HepG2 (cell line): ENCODE results near the gene GINS2. TPM values are rescaled to one million over a fixed set of nuclear protein-coding genes. Genes with fewer than 3 reads are reported as not detected.

ENCODE experiments used
- ATF7 ChIP-seq, 2 experiments: fragments of 450-650 bp in 1 of 2; sonication (generic) in 1 of 2; formaldehyde crosslinking in 1 of 2; IDR thresholded peaks; 2 replicates each; pipeline versions ENCODE4 v1.4.0 to v1.6.1; 2016 to 2020; ENCODE audit warnings: antibody characterized with exemption in 1 of 2, mild to moderate bottlenecking in 1 of 2, missing genetic modification reagents in 1 of 2
- HNRNPK ChIP-seq: fragments of 200-400 bp; formaldehyde crosslinking; IDR thresholded peaks from 2 replicates; pipeline ENCODE4 v1.6.1; 2018; ENCODE audit warnings: low read length, low read depth, moderate library complexity, mild to moderate bottlenecking; ENCODE audit not compliant: poor library complexity, severe bottlenecking
- HNRNPUL1 ChIP-seq: fragments of 200-400 bp; formaldehyde crosslinking; IDR thresholded peaks from 2 replicates; pipeline ENCODE4 v1.6.1; 2017; ENCODE audit warnings: low read depth, mild to moderate bottlenecking, low read length, moderate library complexity
- JUN ChIP-seq: sonication (generic); formaldehyde crosslinking; IDR thresholded peaks from 2 replicates; pipeline ENCODE4 v1.4.0; 2020; ENCODE audit warnings: mild to moderate bottlenecking, missing genetic modification reagents
- NFIB ChIP-seq: sonication (generic); formaldehyde crosslinking; IDR thresholded peaks from 2 replicates; pipeline ENCODE4 v1.9.0; 2021; ENCODE audit warnings: missing genetic modification reagents, mild to moderate bottlenecking, borderline replicate concordance
- NR2F6 ChIP-seq, 2 experiments: IDR thresholded peaks; 2 replicates each; pipeline ENCODE4 v1.6.1; 2016; ENCODE audit warnings: antibody characterized with exemption in 1 of 2, mild to moderate bottlenecking in 1 of 2
- PLSCR1 ChIP-seq: sonication (generic); formaldehyde crosslinking; IDR thresholded peaks from 2 replicates; pipeline ENCODE4 v1.5.0; 2020; ENCODE audit warnings: missing genetic modification reagents, mild to moderate bottlenecking, borderline replicate concordance
- RNF219 ChIP-seq: sonication (generic); formaldehyde crosslinking; IDR thresholded peaks from 2 replicates; pipeline ENCODE4 v1.5.0; 2020; ENCODE audit warnings: mild to moderate bottlenecking, missing genetic modification reagents
- SALL1 ChIP-seq: sonication (generic); formaldehyde crosslinking; IDR thresholded peaks from 2 replicates; pipeline ENCODE4 v1.8.0; 2022; ENCODE audit warnings: mild to moderate bottlenecking, missing genetic modification reagents
- SKI ChIP-seq: fragments of 450-650 bp; IDR thresholded peaks from one replicate; pipeline ENCODE4 v1.6.1; 2018; ENCODE audit warnings: mild to moderate bottlenecking; ENCODE audit not compliant: partially characterized antibody
- ZBTB20 ChIP-seq: sonication (generic); formaldehyde crosslinking; IDR thresholded peaks from 2 replicates; pipeline ENCODE4 v1.8.1; 2023; ENCODE audit warnings: missing genetic modification reagents, low read depth, mild to moderate bottlenecking, borderline replicate concordance
- ZNF407 ChIP-seq: sonication (generic); formaldehyde crosslinking; IDR thresholded peaks from one replicate; pipeline ENCODE4 v1.5.1; 2020; ENCODE audit warnings: mild to moderate bottlenecking, missing genetic modification reagents; ENCODE audit errors: not compliant biosample characterization
- ZNF576 ChIP-seq: sonication (generic); formaldehyde crosslinking; IDR thresholded peaks from 2 replicates; pipeline ENCODE4 v1.4.0; 2020; ENCODE audit warnings: mild to moderate bottlenecking, missing genetic modification reagents
- polyA plus RNA-seq, 8 experiments: library from polyadenylated mRNA; depleted of rRNA in 3 of 8; stranded (reverse) in 7 of 8; unstranded in 1 of 8; fragments of >200 nt; fragmentation: Illumina TruSeq in 4 of 8; extraction: Trizol in 4 of 8; gene quantifications; 2 replicates each; pipeline versions ENCODE4 v1.2.1 to v1.2.3, GENCODE V29; 2011 to 2016; ENCODE audit warnings: low read depth in 4 of 8, missing spikeins in 1 of 8, mixed read lengths in 1 of 8; ENCODE audit not compliant: insufficient read depth in 1 of 8
- total RNA-seq, 5 experiments: library from RNA; depleted of rRNA; stranded (reverse); fragments of >200 nt; fragmentation: Illumina TruSeq; extraction: Trizol; gene quantifications; 2 replicates each; pipeline ENCODE4 v1.2.3, GENCODE V29; 2016; ENCODE audit warnings: low read depth in 1 of 5
- TF ChIP-seq, protein P1 (sequence below): sonication (generic); formaldehyde crosslinking; IDR thresholded peaks from 2 replicates; pipeline ENCODE4 v1.4.0; 2020; ENCODE audit warnings: missing genetic modification reagents

GINS2 gene
- total and polyA plus RNA-seq, 2 of the 13 experiments (the other 11 are each of a cell fraction or from before 2014, with no cell fraction given) = 10.6 to 48.3 TPM

DNA sequence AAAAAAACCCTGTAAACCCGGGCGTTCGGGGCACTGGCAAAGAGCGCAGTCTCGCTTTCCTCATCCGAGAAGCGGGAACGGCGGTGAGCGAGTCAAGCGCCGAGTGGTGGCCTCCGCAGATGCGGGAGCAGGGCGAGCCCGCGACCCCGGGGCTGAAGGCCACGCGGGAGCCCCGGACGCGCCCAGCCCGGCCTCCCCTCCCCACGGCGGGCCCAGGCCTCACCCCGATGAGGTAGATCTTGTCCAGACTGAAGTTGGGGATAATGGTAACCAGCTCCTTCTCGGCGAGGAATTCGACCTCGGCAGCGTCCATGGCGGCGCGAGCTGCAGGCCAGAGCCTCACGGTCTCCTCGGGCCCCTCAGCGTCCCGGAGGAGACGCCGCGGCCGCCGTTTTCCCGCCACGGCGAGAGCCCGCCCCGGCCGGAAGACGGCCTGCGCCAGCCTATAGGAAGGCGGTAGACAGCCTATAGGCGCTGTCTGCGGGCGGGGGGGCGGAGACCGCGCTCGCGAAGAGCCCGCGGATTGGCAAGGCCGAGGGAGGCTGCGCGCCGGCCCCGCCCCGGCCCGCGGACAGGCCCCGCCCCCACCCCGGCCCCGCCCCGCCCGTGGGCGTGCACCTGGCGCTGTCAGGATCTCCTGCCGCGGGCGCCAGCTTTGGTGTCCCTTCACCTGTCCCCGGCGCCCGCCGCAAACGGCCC is at the start of gene GINS2 (continued):
- TF ChIP-seq HNRNPUL1 = no peak
- no peak for TF ChIP-seq NR2F6 (IDR thresholded peaks at IDR 0.05)
- TF ChIP-seq NR2F6 (CRISPR knock-in tag; IDR thresholded peaks at IDR 0.05) = no peak
- no peak for TF ChIP-seq ZNF576 (CRISPR knock-in tag)
- no peak for TF ChIP-seq PLSCR1 (CRISPR knock-in tag)
- TF ChIP-seq SALL1 = peak; percentile 77
- TF ChIP-seq, protein P1, sequence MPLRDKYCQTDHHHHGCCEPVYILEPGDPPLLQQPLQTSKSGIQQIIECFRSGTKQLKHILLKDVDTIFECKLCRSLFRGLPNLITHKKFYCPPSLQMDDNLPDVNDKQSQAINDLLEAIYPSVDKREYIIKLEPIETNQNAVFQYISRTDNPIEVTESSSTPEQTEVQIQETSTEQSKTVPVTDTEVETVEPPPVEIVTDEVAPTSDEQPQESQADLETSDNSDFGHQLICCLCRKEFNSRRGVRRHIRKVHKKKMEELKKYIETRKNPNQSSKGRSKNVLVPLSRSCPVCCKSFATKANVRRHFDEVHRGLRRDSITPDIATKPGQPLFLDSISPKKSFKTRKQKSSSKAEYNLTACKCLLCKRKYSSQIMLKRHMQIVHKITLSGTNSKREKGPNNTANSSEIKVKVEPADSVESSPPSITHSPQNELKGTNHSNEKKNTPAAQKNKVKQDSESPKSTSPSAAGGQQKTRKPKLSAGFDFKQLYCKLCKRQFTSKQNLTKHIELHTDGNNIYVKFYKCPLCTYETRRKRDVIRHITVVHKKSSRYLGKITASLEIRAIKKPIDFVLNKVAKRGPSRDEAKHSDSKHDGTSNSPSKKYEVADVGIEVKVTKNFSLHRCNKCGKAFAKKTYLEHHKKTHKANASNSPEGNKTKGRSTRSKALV = peak; percentile 76; the same call in 1 of the 2 replicates
- TF ChIP-seq ZNF407 = no peak
- no peak for TF ChIP-seq RNF219
- no peak for TF ChIP-seq ATF7 (IDR thresholded peaks at IDR 0.05)
- TF ChIP-seq ATF7 (CRISPR knock-in tag; IDR thresholded peaks at IDR 0.05) = no peak
- TF ChIP-seq JUN = no peak
- no peak for TF ChIP-seq SKI
- peak; percentile 79 for TF ChIP-seq ZBTB20
- no peak for TF ChIP-seq HNRNPK
- no peak for TF ChIP-seq NFIB
